IMR-90 (cell line): Measurements from ENCODE around the gene DAGLA. TPM values are rescaled to one million over a fixed set of nuclear protein-coding genes. Genes with fewer than 3 reads are reported as not detected.
A peak's percentile ranks its signal among the peaks of the same experiment; 100 is the strongest.

ENCODE experiments used
- ATAC-seq: fragments of 200-7000 bp; cut with Tn5 transposase; 2 replicates; pipeline ENCODE4 v1.9.1; 2020; ENCODE audit warnings: low read depth, mild to moderate bottlenecking, moderate library complexity
- BruUV-seq: library from RNA; stranded (reverse); fragments of 400-500 nt; replicated peaks from 2 replicates; lab custom pipeline; 2021; lab: Mats Ljungman, UMichigan
- CTCF ChIA-PET: fragments of 300-600 bp; formaldehyde crosslinking; extraction: SDS; loops from one replicate; lab custom pipeline; 2021; ENCODE audit warnings: antibody characterized with exemption; lab: Yijun Ruan, JAX
- POLR2A ChIA-PET: fragments of 300-600 bp; sonication (Branson Sonifier 250); formaldehyde crosslinking; loops from one replicate; lab custom pipeline; 2022; ENCODE audit warnings: antibody characterized with exemption; ENCODE audit not compliant: unreplicated experiment; lab: Charles Lee
- DNase-seq: peaks from one replicate; pipeline ENCODE4 v3.0.0; 2013
- H2AFZ ChIP-seq: replicated peaks from 2 replicates; pipeline ENCODE3; 2013; ENCODE audit warnings: low read length, mild to moderate bottlenecking; ENCODE audit not compliant: poor library complexity
- H2AK5ac ChIP-seq: 2 replicates; pipeline ENCODE4 v1.6.1; 2013; ENCODE audit warnings: low read depth, low read length, inconsistent platforms
- H2AK9ac ChIP-seq: replicated peaks from 2 replicates; pipeline ENCODE3; 2013; ENCODE audit warnings: mild to moderate bottlenecking, low read depth, low read length, moderate library complexity; ENCODE audit not compliant: poor library complexity
- H2BK120ac ChIP-seq: 2 replicates; pipeline ENCODE4 v1.6.1; 2013; ENCODE audit warnings: low read depth, low read length, inconsistent platforms
- H2BK15ac ChIP-seq: 3 replicates; pipeline ENCODE4 v1.6.1; 2013; ENCODE audit warnings: low read depth, low read length, inconsistent platforms
- H2BK20ac ChIP-seq: 2 replicates; pipeline ENCODE4 v1.6.1; 2013; ENCODE audit warnings: low read depth, mild to moderate bottlenecking, inconsistent platforms, low read length, moderate library complexity
- H2BK5ac ChIP-seq: 2 replicates; pipeline ENCODE4 v1.6.1; 2013; ENCODE audit warnings: mild to moderate bottlenecking, low read depth, low read length, inconsistent platforms; ENCODE audit not compliant: poor library complexity, severe bottlenecking
- H3K14ac ChIP-seq: replicated peaks from 2 replicates; pipeline ENCODE4 v1.6.1; 2013; ENCODE audit warnings: low read depth, low read length, inconsistent platforms
- H3K18ac ChIP-seq: 2 replicates; pipeline ENCODE4 v1.6.1; 2013; ENCODE audit warnings: low read depth, low read length, control low read depth
- H3K23ac ChIP-seq: 2 replicates; pipeline ENCODE4 v1.6.1; 2013; ENCODE audit warnings: low read depth, low read length, inconsistent platforms
- H3K27ac ChIP-seq: 2 replicates; pipeline ENCODE4 v1.5.1; 2013; ENCODE audit warnings: mild to moderate bottlenecking, control low read depth, low read length; ENCODE audit not compliant: insufficient read depth
- H3K27me3 ChIP-seq: 2 replicates; pipeline ENCODE4 v1.6.1; 2013; ENCODE audit warnings: low read length; ENCODE audit not compliant: control insufficient read depth, insufficient read depth
- H3K36me3 ChIP-seq: 2 replicates; pipeline ENCODE4 v1.6.1; 2013; ENCODE audit warnings: low read length, mixed read lengths; ENCODE audit not compliant: control insufficient read depth, insufficient read depth
- H3K4ac ChIP-seq: 2 replicates; pipeline ENCODE4 v1.6.1; 2013; ENCODE audit warnings: low read depth, low read length, inconsistent platforms
- H3K4me1 ChIP-seq: 2 replicates; pipeline ENCODE4 v1.6.1; 2013; ENCODE audit warnings: low read length, mixed read lengths; ENCODE audit not compliant: control insufficient read depth, insufficient read depth
- H3K4me2 ChIP-seq: 2 replicates; pipeline ENCODE4 v1.6.1; 2013; ENCODE audit warnings: low read depth, mild to moderate bottlenecking, control low read depth, low read length, moderate library complexity
- H3K4me3 ChIP-seq: 2 replicates; pipeline ENCODE4 v1.5.1; 2013; ENCODE audit warnings: low read depth, mild to moderate bottlenecking, control low read depth, low read length, moderate library complexity; ENCODE audit not compliant: insufficient read depth
- H3K56ac ChIP-seq: 2 replicates; pipeline ENCODE4 v1.6.1; 2013; ENCODE audit warnings: low read length, inconsistent platforms; ENCODE audit not compliant: insufficient read depth; ENCODE audit errors: extremely low read depth
- H3K79me1 ChIP-seq, 2 experiments: 2 replicates each; pipeline ENCODE4 v1.6.1; 2013; ENCODE audit warnings: low read length in 2 of 2, inconsistent platforms in 1 of 2, low read depth in 1 of 2
- H3K9ac ChIP-seq: 2 replicates; pipeline ENCODE4 v1.6.1; 2013; ENCODE audit warnings: low read depth, low read length, control low read depth
- H3K9me1 ChIP-seq: 2 replicates; pipeline ENCODE4 v1.6.1; 2013; ENCODE audit warnings: low read length, inconsistent platforms; ENCODE audit not compliant: insufficient read depth
- H3K9me3 ChIP-seq: 2 replicates; pipeline ENCODE4 v1.6.1; 2013; ENCODE audit warnings: low read length; ENCODE audit not compliant: control insufficient read depth, insufficient read depth
- H4K20me1 ChIP-seq: 2 replicates; pipeline ENCODE4 v1.6.1; 2013; ENCODE audit warnings: low read length, inconsistent platforms; ENCODE audit not compliant: insufficient read depth
- H4K5ac ChIP-seq: 2 replicates; pipeline ENCODE4 v1.6.1; 2013; ENCODE audit warnings: mild to moderate bottlenecking, low read depth, low read length, control low read depth
- H4K8ac ChIP-seq, 2 experiments: 2 replicates each; pipeline ENCODE4 v1.6.1; 2013; ENCODE audit warnings: low read depth in 2 of 2, low read length in 2 of 2, control low read depth in 1 of 2, inconsistent platforms in 1 of 2
- H4K91ac ChIP-seq: 2 replicates; pipeline ENCODE4 v1.6.1; 2013; ENCODE audit warnings: low read depth, low read length, inconsistent platforms; ENCODE audit not compliant: insufficient read depth
- MAZ ChIP-seq: IDR thresholded peaks from 2 replicates; pipeline ENCODE4 v1.6.1; 2012; ENCODE audit warnings: low read depth, mild to moderate bottlenecking, low read length, improper control_type of control experiment, moderate library complexity, borderline replicate concordance
- WGBS, 2 experiments: methylation state at CpG; one replicate each; pipeline versions ENCODE4 v1.1.5 to v1.1.7; 2013; ENCODE audit warnings: missing lambda C conversion rate in 2 of 2; ENCODE audit not compliant: insufficient read length in 1 of 2; ENCODE audit errors: extremely low coverage in 2 of 2; 5-methylcytosine and 5-hydroxymethylcytosine counted together
- dilution Hi-C: fragments of 300-500 bp; cut with HindIII; formaldehyde crosslinking; loops from one replicate; pipeline ENCODE4 v1.14.3; 2018; ENCODE audit warnings: low sequenced_read_pairs; ENCODE audit not compliant: unreplicated experiment
- in situ Hi-C: fragments of 300-500 bp; cut with MboI; formaldehyde crosslinking; loops from 3 replicates; pipeline ENCODE4 v1.14.3; 2019; ENCODE audit warnings: low sequenced_read_pairs, inconsistent platforms, mixed read lengths
- intact Hi-C: fragments of 100-400 bp; cut with micrococcal nuclease; formaldehyde crosslinking; loops from 2 replicates; pipeline ENCODE4 v1.10.0; 2022
- polyA plus RNA-seq, 3 experiments: library from polyadenylated mRNA; depleted of rRNA; stranded (reverse); fragments of >200 nt; gene quantifications; 2 replicates each; pipeline ENCODE4 v1.2.3, GENCODE V29; 2012; ENCODE audit warnings: low replicate concordance in 1 of 3
- total RNA-seq: library from RNA; depleted of rRNA; stranded (reverse); fragments of >200 nt; gene quantifications from 2 replicates; pipeline ENCODE4 v1.2.3, GENCODE V29; 2012
- TF ChIP-seq, protein P1 (sequence below): conservative IDR thresholded peaks from 2 replicates; pipeline ENCODE4 v1.5.1; 2012; ENCODE audit warnings: mild to moderate bottlenecking, low read depth, low read length, improper control_type of control experiment

The DAGLA gene
- total and polyA plus RNA-seq, 2 of the 4 experiments (the other 2 are of a cell fraction), result 0.90 to 3.8 TPM

DNA sequence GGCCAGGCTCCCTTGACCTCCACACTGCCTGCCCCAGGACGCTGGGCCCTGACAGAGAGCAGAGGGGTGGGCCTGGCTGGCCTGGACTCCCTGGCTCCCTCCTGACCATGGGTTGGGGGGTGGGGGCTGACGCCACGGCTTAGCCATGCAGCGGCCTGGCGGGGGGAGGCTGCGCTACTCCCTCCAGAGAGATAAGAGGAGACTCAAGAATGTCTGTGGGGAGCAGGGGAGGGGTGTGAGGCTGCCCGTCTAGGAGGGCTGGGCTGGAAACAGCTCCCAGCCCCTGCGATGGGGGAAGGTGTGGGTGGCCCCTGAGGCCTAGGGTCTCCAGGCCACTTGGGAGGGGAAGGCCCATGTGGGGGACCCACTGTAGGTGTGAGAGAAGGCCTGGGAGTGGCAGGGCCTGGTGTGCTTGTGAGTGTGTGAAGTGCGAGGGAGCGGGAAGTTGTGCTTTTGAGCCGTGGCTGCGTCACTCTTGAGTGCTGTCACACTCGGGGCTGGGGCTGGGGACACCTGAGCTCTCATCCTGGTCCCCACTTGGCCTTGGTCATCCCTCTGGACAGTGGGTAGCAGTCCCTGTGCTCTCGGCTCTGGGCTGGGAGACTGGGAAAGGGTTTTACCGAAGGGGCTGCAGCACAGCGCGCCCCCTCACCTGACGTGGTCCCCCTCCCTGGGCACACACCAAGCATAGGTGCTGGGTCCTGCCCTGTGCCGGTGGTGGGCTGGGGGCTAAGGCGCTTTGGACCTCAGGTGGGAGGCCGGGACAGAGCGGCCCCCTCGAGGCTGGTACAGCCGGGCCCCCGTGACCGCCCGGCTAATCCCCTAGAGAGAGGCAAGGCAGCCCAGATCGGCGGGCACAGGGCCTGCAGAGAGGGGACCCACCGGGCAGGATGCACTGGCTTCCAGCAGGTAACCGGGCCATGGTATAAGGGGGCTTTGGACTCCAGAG lies 74.6 kb downstream of the DAGLA start:
- Histone ChIP-seq H4K20me1 (no peaks in the 10 kb centered on the region), H3K23ac (no peak overlapping the region), H3K4ac (no peak overlapping the region), H3K4me1 (peaks cover 15% of the 10 kb centered on the region), H2AFZ (peak overlapping the region; percentile 43), H4K91ac (peak overlapping the region; percentile 45), H3K27ac (no peak overlapping the region), H3K4me2 (no peak overlapping the region; the same call in 1 of the 2 replicates), H2AK5ac (0 out of 2 replicates have a peak overlapping the region, but pooled peaks have one; percentile 1), H2BK5ac (no peak overlapping the region), H3K18ac (no peak overlapping the region), H3K9ac (no peak overlapping the region), H3K36me3 (no peaks in the 10 kb centered on the region), H2BK15ac (no peak overlapping the region), H3K56ac (no peak overlapping the region), H2BK20ac (no peak overlapping the region), H4K5ac (0 out of 2 replicates have a peak overlapping the region, but pooled peaks have one; percentile 41), H3K4me3 (no peak overlapping the region), H2AK9ac (peak overlapping the region; percentile 55), H3K14ac (no peak overlapping the region), H3K9me1 (no peaks in the 10 kb centered on the region), H3K9me3 (no peaks in the 10 kb centered on the region), H3K79me1 (0 out of 4 replicates have a peak, but pooled peaks cover 0 to 3% of the 10 kb centered on the region in 2 experiments), H2BK120ac (peak overlapping the region; percentile 19; the same call in 1 of the 2 replicates), H4K8ac (peak overlapping the region in 1 of 2 experiments; percentile 29; a peak in 1 of 4 replicates), H3K27me3 (peaks cover 3% of the 10 kb centered on the region; the same call in 1 of the 2 replicates)
- POLR2A ChIA-PET, result no interaction called here
- CTCF ChIA-PET, result no interaction called here
- TF ChIP-seq, protein P1, sequence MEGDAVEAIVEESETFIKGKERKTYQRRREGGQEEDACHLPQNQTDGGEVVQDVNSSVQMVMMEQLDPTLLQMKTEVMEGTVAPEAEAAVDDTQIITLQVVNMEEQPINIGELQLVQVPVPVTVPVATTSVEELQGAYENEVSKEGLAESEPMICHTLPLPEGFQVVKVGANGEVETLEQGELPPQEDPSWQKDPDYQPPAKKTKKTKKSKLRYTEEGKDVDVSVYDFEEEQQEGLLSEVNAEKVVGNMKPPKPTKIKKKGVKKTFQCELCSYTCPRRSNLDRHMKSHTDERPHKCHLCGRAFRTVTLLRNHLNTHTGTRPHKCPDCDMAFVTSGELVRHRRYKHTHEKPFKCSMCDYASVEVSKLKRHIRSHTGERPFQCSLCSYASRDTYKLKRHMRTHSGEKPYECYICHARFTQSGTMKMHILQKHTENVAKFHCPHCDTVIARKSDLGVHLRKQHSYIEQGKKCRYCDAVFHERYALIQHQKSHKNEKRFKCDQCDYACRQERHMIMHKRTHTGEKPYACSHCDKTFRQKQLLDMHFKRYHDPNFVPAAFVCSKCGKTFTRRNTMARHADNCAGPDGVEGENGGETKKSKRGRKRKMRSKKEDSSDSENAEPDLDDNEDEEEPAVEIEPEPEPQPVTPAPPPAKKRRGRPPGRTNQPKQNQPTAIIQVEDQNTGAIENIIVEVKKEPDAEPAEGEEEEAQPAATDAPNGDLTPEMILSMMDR, result no peak
- peak; percentile 85; the same call in 1 of the 2 replicates for TF ChIP-seq MAZ
- dilution Hi-C loops, result no loop called here
- intact Hi-C loops, result no loop called here
- BruUV-seq, result no TSS peak
- WGBS, 2 experiments, result 83% methylated on average over 22 of the region's 31 CpGs; no CpG with 5 or more reads in 1 of the 2 experiments
- DNase-seq (peak; percentile 54), ATAC-seq (peak; percentile 9; the same call in 1 of the 2 replicates)
- in situ Hi-C loops, result no loop called here
